ENCODE data around the gene ATXN1. TPM values are rescaled to one million over a fixed set of nuclear protein-coding genes. Genes with fewer than 3 reads are reported as not detected.

ATXN1 gene
- total RNA-seq, 1 donor, result 48.5 TPM

DNA sequence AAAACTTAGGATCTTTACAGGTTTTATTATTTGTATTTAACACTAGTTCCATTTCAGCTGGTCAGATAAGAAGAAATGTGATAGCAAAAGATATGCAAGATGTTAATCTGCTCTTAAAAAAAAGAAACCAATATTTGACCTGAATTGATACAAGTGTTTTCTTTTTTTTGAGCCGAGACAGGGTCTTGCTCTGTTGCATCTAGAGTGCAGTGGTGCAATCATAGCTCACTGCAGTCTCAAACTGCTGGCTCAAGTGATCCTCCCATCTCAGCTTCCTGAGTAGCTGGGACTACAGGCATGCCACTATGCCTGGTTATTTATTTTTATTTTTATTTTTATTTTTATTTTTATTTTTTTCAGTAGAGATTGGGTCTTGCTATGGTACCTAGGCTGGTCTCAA is 389.9 kb downstream of the ATXN1 start:
- DNase-seq (ENCODE audit: insufficient read length, low spot score, missing footprints), result no peak
- H3K9me3 ChIP-seq (ENCODE audit: low read depth, low read length), result no peaks in the 10 kb centered on the region
- no peak overlapping the region for H3K4me2 ChIP-seq (ENCODE audit: insufficient read depth, low read length)
- H3K4me3 ChIP-seq (ENCODE audit: insufficient read depth, low read length), result no peak overlapping the region
- H3K36me3 ChIP-seq (ENCODE audit: insufficient read depth, low read length), result no peaks in the 10 kb centered on the region
- no peaks in the 10 kb centered on the region for H3K27me3 ChIP-seq (ENCODE audit: insufficient read depth, low read length)
- H3K79me2 ChIP-seq (ENCODE audit: insufficient read depth, low read length), result no peaks in the 10 kb centered on the region
- H4K20me1 ChIP-seq (ENCODE audit: insufficient read depth, low read length), result peaks cover 3% of the 10 kb centered on the region
- H3K27ac ChIP-seq (ENCODE audit: low read depth, low read length), result no peak overlapping the region
- H3K4me1 ChIP-seq (ENCODE audit: insufficient read depth, low read length), result no peaks in the 10 kb centered on the region
- TF ChIP-seq, protein P1, sequence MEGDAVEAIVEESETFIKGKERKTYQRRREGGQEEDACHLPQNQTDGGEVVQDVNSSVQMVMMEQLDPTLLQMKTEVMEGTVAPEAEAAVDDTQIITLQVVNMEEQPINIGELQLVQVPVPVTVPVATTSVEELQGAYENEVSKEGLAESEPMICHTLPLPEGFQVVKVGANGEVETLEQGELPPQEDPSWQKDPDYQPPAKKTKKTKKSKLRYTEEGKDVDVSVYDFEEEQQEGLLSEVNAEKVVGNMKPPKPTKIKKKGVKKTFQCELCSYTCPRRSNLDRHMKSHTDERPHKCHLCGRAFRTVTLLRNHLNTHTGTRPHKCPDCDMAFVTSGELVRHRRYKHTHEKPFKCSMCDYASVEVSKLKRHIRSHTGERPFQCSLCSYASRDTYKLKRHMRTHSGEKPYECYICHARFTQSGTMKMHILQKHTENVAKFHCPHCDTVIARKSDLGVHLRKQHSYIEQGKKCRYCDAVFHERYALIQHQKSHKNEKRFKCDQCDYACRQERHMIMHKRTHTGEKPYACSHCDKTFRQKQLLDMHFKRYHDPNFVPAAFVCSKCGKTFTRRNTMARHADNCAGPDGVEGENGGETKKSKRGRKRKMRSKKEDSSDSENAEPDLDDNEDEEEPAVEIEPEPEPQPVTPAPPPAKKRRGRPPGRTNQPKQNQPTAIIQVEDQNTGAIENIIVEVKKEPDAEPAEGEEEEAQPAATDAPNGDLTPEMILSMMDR (IDR thresholded peaks at IDR 0.05; ENCODE audit: extremely low read depth, low read depth, low read length), result no peak
- H2AFZ ChIP-seq (ENCODE audit: low read length), result no peak overlapping the region

DNA sequence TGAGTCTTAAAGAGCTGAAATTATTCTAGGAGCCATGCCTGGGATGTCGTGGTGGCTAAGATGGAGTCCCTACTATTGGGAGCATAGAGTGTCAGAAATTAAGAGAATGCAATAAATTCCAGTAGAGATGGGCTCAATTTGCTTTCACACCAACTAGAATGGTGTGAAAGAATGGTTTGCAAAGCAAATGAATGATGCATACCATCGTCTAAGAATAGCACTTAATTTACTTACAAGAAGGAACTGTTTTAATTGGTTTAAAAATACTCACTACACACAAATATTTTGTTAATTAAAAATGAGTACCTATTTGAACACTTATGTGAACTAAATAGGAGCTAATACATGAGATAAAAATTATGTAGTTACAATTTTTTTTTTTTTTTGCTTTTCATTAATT is 390.3 kb downstream of the ATXN1 start:
- H3K4me2 ChIP-seq (ENCODE audit: insufficient read depth, low read length), result no peak overlapping the region
- DNase-seq (ENCODE audit: insufficient read length, low spot score, missing footprints), result no peak

GRCh38 chr6:16369989-16370388 is 391.3 kb downstream of the ATXN1 start:
- no peaks in the 10 kb centered on the region for H3K27me3 ChIP-seq (ENCODE audit: insufficient read depth, low read length)
- no peak overlapping the region for H3K4me2 ChIP-seq (ENCODE audit: insufficient read depth, low read length)
- H3K79me2 ChIP-seq (ENCODE audit: insufficient read depth, low read length), result no peaks in the 10 kb centered on the region
- H3K4me1 ChIP-seq (ENCODE audit: insufficient read depth, low read length), result no peaks in the 10 kb centered on the region
- no peaks in the 10 kb centered on the region for H3K36me3 ChIP-seq (ENCODE audit: insufficient read depth, low read length)
- H3K4me3 ChIP-seq (ENCODE audit: insufficient read depth, low read length), result no peak overlapping the region
- H3K9me3 ChIP-seq (ENCODE audit: low read depth, low read length), result no peaks in the 10 kb centered on the region
- H3K27ac ChIP-seq (ENCODE audit: low read depth, low read length), result no peak overlapping the region
- no peak overlapping the region for H2AFZ ChIP-seq (ENCODE audit: low read length)
- TF ChIP-seq, protein P1 (IDR thresholded peaks at IDR 0.05; ENCODE audit: extremely low read depth, low read depth, low read length), result no peak
- peaks cover 3% of the 10 kb centered on the region for H4K20me1 ChIP-seq (ENCODE audit: insufficient read depth, low read length)
- DNase-seq (ENCODE audit: insufficient read length, low spot score, missing footprints), result no peak

More for the DNA sequence above, 390.3 kb downstream of the ATXN1 start:
- H3K9me3 ChIP-seq (ENCODE audit: low read depth, low read length), result no peaks in the 10 kb centered on the region
- H2AFZ ChIP-seq (ENCODE audit: low read length), result no peak overlapping the region
- no peak overlapping the region for H3K4me3 ChIP-seq (ENCODE audit: insufficient read depth, low read length)
- H3K4me1 ChIP-seq (ENCODE audit: insufficient read depth, low read length), result no peaks in the 10 kb centered on the region
- no peaks in the 10 kb centered on the region for H3K27me3 ChIP-seq (ENCODE audit: insufficient read depth, low read length)
- H3K27ac ChIP-seq (ENCODE audit: low read depth, low read length), result no peak overlapping the region
- no peaks in the 10 kb centered on the region for H3K36me3 ChIP-seq (ENCODE audit: insufficient read depth, low read length)
- H3K79me2 ChIP-seq (ENCODE audit: insufficient read depth, low read length), result no peaks in the 10 kb centered on the region
- peaks cover 3% of the 10 kb centered on the region for H4K20me1 ChIP-seq (ENCODE audit: insufficient read depth, low read length)
- TF ChIP-seq, protein P1 (IDR thresholded peaks at IDR 0.05; ENCODE audit: extremely low read depth, low read depth, low read length), result no peak

- TF ChIP-seq, protein P1 (IDR thresholded peaks at IDR 0.05; ENCODE audit: extremely low read depth, low read depth, low read length), result no peak
- Histone ChIP-seq H3K4me3 (ENCODE audit: insufficient read depth, low read length) (no peak overlapping the region), H3K27ac (ENCODE audit: low read depth, low read length) (no peak overlapping the region)
Observed at GRCh38 chr6:16369140-16369745, 392.0 kb downstream of the ATXN1 start.

More at GRCh38 chr6:16369140-16369745, 392.0 kb downstream of the ATXN1 start:
- Histone ChIP-seq H3K79me2 (ENCODE audit: insufficient read depth, low read length) (no peaks in the 10 kb centered on the region), H3K4me1 (ENCODE audit: insufficient read depth, low read length) (no peaks in the 10 kb centered on the region), H3K9me3 (ENCODE audit: low read depth, low read length) (no peaks in the 10 kb centered on the region), H2AFZ (ENCODE audit: low read length) (no peak overlapping the region), H4K20me1 (ENCODE audit: insufficient read depth, low read length) (no peaks in the 10 kb centered on the region), H3K4me2 (ENCODE audit: insufficient read depth, low read length) (no peak overlapping the region), H3K27me3 (ENCODE audit: insufficient read depth, low read length) (no peaks in the 10 kb centered on the region), H3K36me3 (ENCODE audit: insufficient read depth, low read length) (no peaks in the 10 kb centered on the region)
- DNase-seq (ENCODE audit: insufficient read length, low spot score, missing footprints), result no peak
